ENCODE measurements around the gene SCG2. TPM values are rescaled to one million over a fixed set of nuclear protein-coding genes. Genes with fewer than 3 reads are reported as not detected.

The SCG2 gene
- polyA plus RNA-seq, 1 donor (not counting 4 experiments of a cell fraction or from before 2014, with no cell fraction given) = 0.10 TPM

DNA sequence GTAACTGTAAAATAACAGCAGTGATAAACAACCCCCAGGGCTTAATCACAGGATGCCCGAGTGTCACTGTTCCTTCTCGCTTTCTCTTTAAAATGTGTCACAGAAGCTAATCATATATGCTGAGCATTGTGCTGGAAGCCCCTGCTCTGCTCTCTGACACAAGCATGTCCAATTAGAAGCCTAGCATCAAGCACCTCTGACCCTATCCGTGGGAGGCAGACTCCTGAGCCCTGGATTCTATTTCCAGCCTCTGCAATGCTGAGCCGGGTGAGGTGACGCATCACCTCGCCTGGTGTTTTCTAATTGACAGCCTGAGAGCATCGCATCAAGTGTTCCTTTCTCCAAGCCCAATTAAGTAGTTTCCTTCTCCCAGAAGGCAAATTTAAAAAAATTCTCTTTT, 19.7 kb upstream of the SCG2 start:
- Histone ChIP-seq H3K27ac (ENCODE audit: control insufficient read depth, insufficient read depth, low read length) (no peak overlapping the region), H3K4me2 (ENCODE audit: control insufficient read depth, extremely low read depth, insufficient read depth, low read depth, low read length) (no peak overlapping the region), H3K27me3 (ENCODE audit: control insufficient read depth, extremely low read depth, insufficient read depth, low read length) (no peaks in the 10 kb centered on the region), H3K9me3 (ENCODE audit: control insufficient read depth, low read depth, low read length) (no peaks in the 10 kb centered on the region), H3K4me1 (ENCODE audit: control insufficient read depth, extremely low read depth, insufficient read depth, low read length) (peaks cover 3% of the 10 kb centered on the region), H3K9ac (ENCODE audit: control insufficient read depth, extremely low read depth, insufficient read depth, low read length) (no peak overlapping the region), H2AFZ (ENCODE audit: control insufficient read depth, low read length) (no peak overlapping the region), H3K79me2 (ENCODE audit: control insufficient read depth, insufficient read depth, low read length) (no peaks in the 10 kb centered on the region), H3K36me3 (ENCODE audit: control insufficient read depth in 2 of 2, extremely low read depth in 1 of 2, insufficient read depth in 2 of 2, low read length in 2 of 2) (no peaks in the 10 kb centered on the region), H3K4me3 (ENCODE audit: control insufficient read depth in 2 of 3, extremely low read depth in 1 of 3, insufficient read depth in 2 of 3, low read depth in 1 of 3, low read length in 3 of 3) (no peak overlapping the region), H3K9me1 (ENCODE audit: control insufficient read depth, extremely low read depth, insufficient read depth, low read length) (no peaks in the 10 kb centered on the region), H4K20me1 (ENCODE audit: control insufficient read depth, extremely low read depth, insufficient read depth, low read length) (no peaks in the 10 kb centered on the region)
- dilution Hi-C loops (cut with MboI; ENCODE audit: extremely low pct_ligation_motif_present, low sequenced_read_pairs) = no loop called here
- no peak for TF ChIP-seq CTCF (optimal IDR thresholded peaks at IDR 0.05 in 1 of 3, IDR thresholded peaks at IDR 0.05 in 1 of 3, conservative IDR thresholded peaks at IDR 0.05 in 1 of 3; ENCODE audit: extremely low read depth in 1 of 3, insufficient read depth in 2 of 3, low read length in 3 of 3)
- no peak for TF ChIP-seq EZH2 (IDR thresholded peaks at IDR 0.05; ENCODE audit: low read length)
- DNase-seq (ENCODE audit: low read depth, low spot score) (no peak), FAIRE-seq (no peak)

DNA sequence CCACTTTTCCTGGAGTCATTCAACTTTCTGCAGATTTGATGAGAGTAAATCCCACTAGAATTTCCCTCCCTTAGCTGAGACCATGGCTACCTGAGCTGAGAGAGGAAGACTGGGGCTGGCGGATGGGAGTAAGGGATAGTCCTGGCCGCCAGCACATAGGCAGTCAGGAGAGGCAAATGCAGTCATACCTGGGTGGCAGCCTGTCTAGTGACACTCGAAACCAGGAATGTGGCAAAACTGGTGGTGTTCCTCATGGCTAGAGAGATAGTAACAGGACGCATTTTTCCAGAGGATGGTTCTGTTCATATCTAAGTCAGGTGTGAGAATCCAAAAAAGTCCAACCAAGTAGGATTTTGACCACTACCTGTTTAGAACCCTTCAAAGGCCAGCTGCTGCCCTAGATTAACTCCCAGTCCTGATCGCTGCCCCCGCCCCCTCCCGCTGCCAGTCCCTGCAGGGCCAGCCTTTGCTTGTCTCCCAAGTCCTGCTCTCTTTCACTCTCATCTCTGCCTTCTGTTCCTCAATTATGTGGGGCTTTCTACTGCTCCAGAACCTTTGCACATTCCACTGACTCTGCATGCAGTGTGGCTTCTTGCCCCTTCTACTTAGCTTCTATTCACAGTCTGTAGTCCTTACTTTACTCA, 17.4 kb upstream of the SCG2 start:
- H3K4me3 ChIP-seq (ENCODE audit: control insufficient read depth in 2 of 3, extremely low read depth in 1 of 3, insufficient read depth in 2 of 3, low read depth in 1 of 3, low read length in 3 of 3) = no peak overlapping the region
- no peaks in the 10 kb centered on the region for H3K4me1 ChIP-seq (ENCODE audit: control insufficient read depth, extremely low read depth, insufficient read depth, low read length)
- no peaks in the 10 kb centered on the region for H3K79me2 ChIP-seq (ENCODE audit: control insufficient read depth, insufficient read depth, low read length)
- DNase-seq (ENCODE audit: low read depth, low spot score) (no peak), FAIRE-seq (no peak)
- TF ChIP-seq CTCF (optimal IDR thresholded peaks at IDR 0.05 in 1 of 3, IDR thresholded peaks at IDR 0.05 in 1 of 3, conservative IDR thresholded peaks at IDR 0.05 in 1 of 3; ENCODE audit: extremely low read depth in 1 of 3, insufficient read depth in 2 of 3, low read length in 3 of 3) = no peak
- no peak for TF ChIP-seq EZH2 (IDR thresholded peaks at IDR 0.05; ENCODE audit: low read length)
- H3K9me3 ChIP-seq (ENCODE audit: control insufficient read depth, low read depth, low read length) = no peaks in the 10 kb centered on the region
- no peak overlapping the region for H2AFZ ChIP-seq (ENCODE audit: control insufficient read depth, low read length)
- no peak overlapping the region for H3K9ac ChIP-seq (ENCODE audit: control insufficient read depth, extremely low read depth, insufficient read depth, low read length)
- no peaks in the 10 kb centered on the region for H3K36me3 ChIP-seq (ENCODE audit: control insufficient read depth in 2 of 2, extremely low read depth in 1 of 2, insufficient read depth in 2 of 2, low read length in 2 of 2)
- H3K27me3 ChIP-seq (ENCODE audit: control insufficient read depth, extremely low read depth, insufficient read depth, low read length) = no peaks in the 10 kb centered on the region
- no peak overlapping the region for H3K4me2 ChIP-seq (ENCODE audit: control insufficient read depth, extremely low read depth, insufficient read depth, low read depth, low read length)
- dilution Hi-C loops (cut with MboI; ENCODE audit: extremely low pct_ligation_motif_present, low sequenced_read_pairs) = no loop called here
- no peak overlapping the region for H3K27ac ChIP-seq (ENCODE audit: control insufficient read depth, insufficient read depth, low read length)
- H3K9me1 ChIP-seq (ENCODE audit: control insufficient read depth, extremely low read depth, insufficient read depth, low read length) = no peaks in the 10 kb centered on the region
- no peaks in the 10 kb centered on the region for H4K20me1 ChIP-seq (ENCODE audit: control insufficient read depth, extremely low read depth, insufficient read depth, low read length)

All from keratinocyte (primary cell).